Liver (tissue), 3 donors: Measurements from ENCODE around the gene USP21.

Experiments
- CTCF ChIP-seq: fragments of 150-350 bp; IDR thresholded peaks from 2 replicates; pipeline ENCODE4 v1.5.1; 2017; ENCODE audit warnings: improper control_type of control experiment, low read depth, low read length; ENCODE audit not compliant: missing input control
- RAD21 ChIP-seq, 2 donors: IDR thresholded peaks; 2 replicates each; pipeline ENCODE4 v1.6.1; 2016; ENCODE audit warnings: antibody characterized with exemption in 2 of 2, mild to moderate bottlenecking in 2 of 2
- SP1 ChIP-seq: IDR thresholded peaks from 2 replicates; pipeline ENCODE4 v1.6.1; 2018; ENCODE audit warnings: antibody characterized with exemption, mild to moderate bottlenecking
- donor health status: healthy.
- donor health status: healthy.

GRCh38 chr1:161187311-161187710 lies 28.0 kb downstream of the USP21 start:
- TF ChIP-seq RAD21 (IDR thresholded peaks at IDR 0.05) = no peak
- no peak for TF ChIP-seq CTCF
- TF ChIP-seq SP1 = no peak
